ENCODE data around the gene CC2D1B. TPM values are rescaled to one million over a fixed set of nuclear protein-coding genes. Genes with fewer than 3 reads are reported as not detected.
"Not testable (repeated sequence)": the region's sequence is repeated elsewhere in the genome, so short reads cannot be mapped to it uniquely, and the experiment has no call there.

The CC2D1B gene
- total RNA-seq = 17.6 TPM

DNA sequence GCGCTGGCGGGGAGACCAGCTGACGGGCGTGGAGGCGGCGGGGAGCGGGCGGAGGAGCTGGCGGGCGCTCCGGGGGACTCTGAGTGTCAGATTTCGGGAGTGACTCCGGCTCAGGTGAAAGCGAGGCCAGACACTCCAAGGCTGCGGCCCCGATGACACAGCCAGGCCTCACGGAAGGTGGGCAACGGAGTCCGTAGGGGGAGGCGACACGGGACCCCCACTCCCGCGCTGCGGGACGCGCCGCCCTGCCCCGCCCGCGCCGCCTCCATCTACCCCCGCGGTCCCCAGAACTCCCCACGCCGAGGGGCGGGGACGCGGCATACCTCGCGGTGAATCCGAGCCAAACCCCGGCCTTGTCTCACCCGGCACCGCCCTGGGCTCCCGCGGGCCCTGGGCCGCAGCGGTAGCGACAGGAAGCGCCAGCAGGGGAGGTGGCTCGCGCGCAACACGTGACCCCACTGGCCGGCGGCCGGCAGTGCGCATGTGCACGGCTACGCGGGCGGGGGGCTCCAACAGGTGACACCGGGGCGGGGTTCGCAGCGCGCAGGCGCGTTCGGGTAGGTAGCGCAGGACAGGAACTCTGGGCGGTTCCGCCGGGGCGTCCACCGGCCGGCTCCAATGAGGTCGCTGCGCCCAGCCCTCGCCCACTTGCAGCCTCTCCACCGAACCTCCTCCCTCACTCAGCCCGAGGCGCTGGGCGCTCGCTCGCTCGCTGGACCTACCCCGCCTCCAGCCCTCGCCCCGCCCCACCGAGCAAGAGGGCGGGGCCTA is at the start of gene CC2D1B:
Gene CC2D1B (minus strand): TSS at position 460 of the 771 bp plus-strand sequence. CDS start 1,585 bp downstream, outside the sequence.
- DNase-seq = peak; percentile 99

DNA sequence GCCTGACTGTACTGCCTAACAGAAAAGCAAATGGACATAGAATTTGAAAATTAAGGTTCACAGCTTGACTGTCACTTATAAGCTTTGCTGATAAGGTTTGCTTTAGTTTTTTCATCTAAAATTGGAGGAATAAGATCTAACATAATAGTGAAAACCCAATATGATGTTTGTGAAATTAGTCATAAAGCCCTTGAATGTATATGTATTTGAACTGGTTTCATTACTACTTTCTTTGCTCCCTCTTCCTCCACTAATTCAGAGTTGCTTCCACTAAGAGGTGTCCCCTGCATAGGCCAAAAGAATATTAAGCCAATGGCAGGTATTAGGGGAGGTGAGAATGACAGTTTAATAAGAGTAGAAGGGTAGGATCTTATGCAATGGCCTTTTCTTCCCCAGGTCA is 48.9 kb upstream of the CC2D1B start:
- DNase-seq = no peak

GRCh38 chr1:52413410-52413989 is 47.5 kb upstream of the CC2D1B start:
- no peak for DNase-seq

DNA sequence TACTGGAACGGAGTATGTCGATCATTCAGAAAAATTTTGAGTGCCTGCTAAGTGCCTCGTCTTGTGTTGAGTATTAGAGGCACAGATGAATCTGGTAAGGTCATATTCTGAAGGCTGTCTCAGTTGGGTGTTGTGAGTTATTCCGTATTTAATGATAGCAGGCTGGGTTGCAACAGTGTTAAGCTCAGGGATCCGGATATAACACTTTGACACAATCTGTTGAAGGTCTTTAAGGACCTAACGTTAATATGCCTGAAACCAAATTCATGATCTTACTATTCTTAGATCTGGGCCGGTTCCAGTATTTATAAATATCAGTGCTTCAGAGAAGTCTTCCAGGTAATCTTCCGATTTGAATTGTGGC is 39.0 kb upstream of the CC2D1B start:
- no peak for DNase-seq

GRCh38 chr1:52404116-52404974 is 38.3 kb upstream of the CC2D1B start, which contains the start of the genes ORC1 and PRPF38A:
ORC1 (minus strand) TSS chr1:52404423; CDS start chr1:52402223, 2,200 bp downstream.
PRPF38A (plus strand) TSS chr1:52404602; CDS start chr1:52404750, 148 bp downstream.
- DNase-seq = peak; percentile 99

DNA sequence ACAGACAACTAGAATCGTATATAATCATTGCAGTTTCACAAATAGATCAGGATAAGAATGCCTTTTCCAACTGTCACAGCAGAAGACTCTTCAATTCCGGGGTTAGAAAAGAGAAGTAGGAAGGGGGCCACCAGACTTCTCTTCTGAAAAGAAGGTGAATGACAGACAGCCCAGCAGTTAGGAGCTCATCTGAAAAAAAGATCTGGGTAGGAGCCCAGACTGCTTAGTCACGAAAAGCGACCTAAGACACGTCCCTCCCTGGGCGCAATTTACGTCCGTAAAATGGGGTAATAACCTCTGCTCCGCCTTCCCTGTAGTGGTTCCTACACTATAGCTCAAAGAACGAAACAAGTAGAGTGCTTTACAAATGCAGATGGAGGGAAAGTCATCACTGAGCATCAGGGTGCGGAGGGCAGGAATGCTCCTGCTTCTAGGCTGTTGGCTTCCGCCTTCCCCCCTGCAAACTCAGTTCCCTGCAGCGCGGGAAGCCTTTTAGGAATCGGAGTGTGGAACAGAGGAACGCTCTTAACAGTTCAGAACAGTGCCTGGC is 37.6 kb upstream of the CC2D1B start:
- peak; percentile 46 for DNase-seq

GRCh38 chr1:52402860-52403240 is 36.8 kb upstream of the CC2D1B start:
- DNase-seq = no peak

DNA sequence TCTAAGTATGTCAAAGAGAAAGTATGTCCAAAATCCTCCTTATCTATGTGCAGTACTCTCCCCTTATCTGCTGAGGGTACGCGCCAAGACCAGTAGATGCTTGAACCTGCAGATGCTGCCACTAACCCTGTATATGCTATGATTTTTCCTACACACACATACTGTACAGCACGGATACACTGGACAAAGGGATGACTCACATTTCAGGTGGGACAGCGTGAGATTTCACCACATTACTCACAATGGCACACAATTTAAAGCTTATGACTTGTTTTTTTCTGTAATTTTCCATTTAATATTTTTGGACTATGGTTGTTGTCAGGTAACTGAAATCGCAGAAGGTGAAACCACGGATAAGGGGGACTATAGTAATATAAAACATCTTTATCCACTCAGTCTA is 34.1 kb upstream of the CC2D1B start:
- DNase-seq = no peak

DNA sequence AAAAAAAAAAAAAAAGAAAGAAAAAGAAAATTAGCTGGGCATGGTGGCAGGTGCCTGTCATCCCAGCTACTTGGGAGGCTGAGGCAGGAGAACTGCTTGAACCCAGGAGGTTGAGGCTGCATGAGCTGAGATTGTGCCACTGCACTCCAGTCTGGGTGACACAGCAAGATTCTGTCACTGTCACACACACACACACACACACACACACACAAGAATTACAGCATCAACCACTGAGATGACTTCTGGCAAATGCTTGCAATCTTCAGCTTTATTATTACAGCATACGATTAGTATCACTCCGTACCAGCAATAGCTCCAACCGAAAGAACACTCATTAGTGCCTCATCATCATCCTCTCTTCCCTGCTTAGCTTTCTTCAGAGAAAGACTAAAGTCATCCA is 33.6 kb upstream of the CC2D1B start:
- no peak for DNase-seq

- DNase-seq = no peak
Observed at GRCh38 chr1:52393174-52393573, 27.2 kb upstream of the CC2D1B start.

DNA sequence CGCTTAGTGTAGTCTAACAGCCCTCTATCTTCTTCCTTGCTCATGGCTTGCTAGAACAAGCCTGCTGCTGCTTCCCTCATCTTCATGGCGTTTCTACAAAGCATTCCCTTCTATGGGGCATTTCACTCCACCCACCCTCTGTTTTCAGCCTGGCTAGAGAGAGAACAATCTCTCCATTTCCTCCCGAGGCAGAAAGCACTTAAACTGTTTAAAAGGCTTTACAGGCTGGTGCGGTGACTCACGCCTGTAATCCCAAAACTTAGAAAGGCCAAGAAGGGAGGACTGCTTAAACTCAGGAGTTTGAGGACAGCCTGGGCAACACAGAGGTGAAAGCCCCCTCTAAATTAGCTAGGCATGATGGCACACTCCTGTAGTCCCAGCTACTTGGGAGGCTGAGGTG is 20.5 kb upstream of the CC2D1B start:
- DNase-seq = no peak

GRCh38 chr1:52385376-52385775 is 19.4 kb upstream of the CC2D1B start:
- DNase-seq = no peak

DNA sequence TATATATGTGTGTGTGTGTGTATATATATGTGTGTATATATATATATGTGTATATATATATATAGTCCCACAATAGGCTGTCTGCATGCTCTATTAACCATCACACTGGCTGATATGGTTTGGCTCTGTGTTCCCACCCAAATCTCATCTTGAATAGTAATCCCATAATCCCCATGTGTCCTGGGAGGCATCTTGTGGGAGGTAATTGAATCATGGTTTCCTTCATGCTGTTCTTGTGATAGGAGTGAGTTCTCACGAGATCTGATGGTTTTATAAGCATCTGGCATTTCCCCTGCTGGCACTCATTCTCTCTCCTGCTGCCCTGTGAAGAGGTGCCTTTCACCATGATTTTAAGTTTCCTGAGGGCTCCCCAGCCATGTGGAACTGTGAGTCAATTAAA is 3.8 kb upstream of the CC2D1B start:
- DNase-seq = not testable (repeated sequence)

DNA sequence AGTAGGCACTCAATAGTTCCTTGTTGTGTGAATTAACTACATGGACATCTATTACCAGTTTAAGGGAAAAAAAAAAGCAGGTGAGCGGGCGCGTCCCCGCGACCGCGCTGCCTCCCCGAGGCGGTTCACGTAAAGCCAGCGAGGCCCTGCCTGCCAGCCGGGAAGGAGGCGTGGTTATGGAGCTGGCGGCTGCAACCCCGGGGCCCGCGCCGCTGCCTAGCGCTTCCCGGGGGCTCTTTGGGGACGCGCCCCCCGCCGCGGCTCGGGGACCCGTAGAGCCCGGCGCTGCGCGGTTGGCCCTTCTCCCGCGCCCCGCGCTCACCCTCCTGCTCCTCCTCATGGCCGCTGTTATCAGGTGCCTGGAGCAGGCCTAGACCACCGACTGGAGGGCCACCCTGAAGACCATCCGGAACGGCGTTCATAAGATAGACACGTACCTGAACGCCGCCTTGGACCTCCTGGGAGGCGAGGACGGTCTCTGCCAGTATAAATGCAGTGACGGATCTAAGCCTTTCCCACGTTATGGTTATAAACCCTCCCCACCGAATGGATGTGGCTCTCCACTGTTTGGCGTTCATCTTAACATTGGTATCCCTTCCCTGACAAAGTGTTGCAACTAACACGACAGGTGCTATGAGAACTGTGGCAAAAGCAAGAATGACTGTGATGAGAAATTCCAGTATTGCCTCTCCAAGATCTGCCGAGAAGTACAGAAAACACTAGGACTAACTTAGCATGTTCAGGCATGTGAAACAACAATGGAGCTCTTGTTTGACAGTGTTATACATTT is 2.6 kb upstream of the CC2D1B start:
- DNase-seq = peak; percentile 68

- DNase-seq = no peak
Observed at GRCh38 chr1:52367272-52367671, 1.3 kb upstream of the CC2D1B start.

GRCh38 chr1:52366517-52366827 is 467 bp upstream of the CC2D1B start:
- DNase-seq = no peak

- DNase-seq = peak; percentile 42
Observed at GRCh38 chr1:52365071-52365745, 797 bp downstream of the CC2D1B start.

DNA sequence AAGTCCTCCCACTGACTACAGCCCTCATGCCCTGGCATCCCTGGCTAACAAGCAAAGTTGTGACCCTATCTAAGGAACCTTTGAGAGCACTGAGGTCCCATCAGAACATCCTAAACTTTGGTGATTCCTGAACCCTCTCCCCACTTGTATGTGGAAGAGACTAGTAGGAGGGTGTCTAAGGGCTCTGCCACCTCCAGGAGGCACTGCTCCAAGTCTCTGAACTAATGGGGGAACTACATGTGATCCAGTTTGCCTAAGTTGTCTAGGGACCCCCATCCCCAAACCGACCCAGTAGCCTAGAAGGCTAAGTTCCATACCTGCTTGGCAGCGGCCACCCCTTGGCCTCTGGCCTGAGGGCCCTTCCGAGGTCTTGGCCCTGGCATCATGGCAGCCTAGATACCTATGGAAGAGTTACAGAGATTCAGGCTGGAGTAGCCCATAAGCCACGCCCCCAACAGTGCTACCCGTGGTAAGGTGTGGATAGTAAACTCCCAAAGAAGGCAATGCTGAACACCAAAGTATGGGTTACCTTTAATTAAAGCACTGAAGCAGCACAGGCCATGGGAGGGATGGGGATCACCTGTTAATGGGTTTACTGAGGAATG is 1.7 kb downstream of the CC2D1B start:
- no peak for DNase-seq

DNA sequence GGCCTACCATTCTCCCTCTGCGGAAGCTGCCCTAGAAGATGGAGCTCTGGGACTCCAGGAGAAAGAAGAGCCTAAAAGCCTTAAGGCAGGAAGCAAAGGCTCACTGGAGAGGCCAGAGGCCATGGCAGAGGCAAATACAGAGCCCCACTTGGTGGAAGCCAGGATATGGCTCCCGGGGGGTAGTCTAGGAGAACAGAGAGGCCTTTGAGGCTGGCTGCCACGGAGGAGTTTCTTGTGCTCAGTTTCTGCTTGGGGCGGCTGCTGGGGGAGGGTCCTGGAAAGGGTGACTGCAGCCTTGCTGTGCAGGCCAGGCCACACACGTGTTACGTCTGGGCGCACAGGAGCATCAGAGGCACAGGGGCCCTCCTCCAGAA is 5.4 kb downstream of the CC2D1B start:
- no peak for DNase-seq

GRCh38 chr1:52359676-52360594 is 6.1 kb downstream of the CC2D1B start:
- DNase-seq = no peak

Measured in tongue (tissue), 2 donors.